Neutrophil (primary cell): Measurements from ENCODE around the gene ARHGAP6.

Experiments
- H3K27ac ChIP-seq: fragments of 200-600 bp; sonication (generic); 2 replicates; pipeline ENCODE4 v1.5.1; 2016; ENCODE audit warnings: mild to moderate bottlenecking, moderate library complexity
- H3K27me3 ChIP-seq: fragments of 200-600 bp; sonication (generic); 2 replicates; pipeline ENCODE4 v1.6.0; 2016; ENCODE audit warnings: mild to moderate bottlenecking
- H3K36me3 ChIP-seq: fragments of 200-600 bp; sonication (generic); 2 replicates; pipeline ENCODE4 v1.5.1; 2017
- H3K4me1 ChIP-seq, 2 experiments: fragments of 200-600 bp in 1 of 2; sonication (generic) in 1 of 2; 1 replicate in 1 of 2; 2 replicates in 1 of 2; pipeline versions ENCODE4 v1.5.1 to v1.6.1; 2013 to 2016; ENCODE audit warnings: low read depth in 1 of 2, low read length in 1 of 2, mild to moderate bottlenecking in 1 of 2, moderate library complexity in 1 of 2; ENCODE audit not compliant: control insufficient read depth in 1 of 2, insufficient read depth in 1 of 2
- H3K4me3 ChIP-seq, 2 experiments: fragments of 200-600 bp in 1 of 2; sonication (generic) in 1 of 2; 1 replicate in 1 of 2; 2 replicates in 1 of 2; pipeline ENCODE4 v1.5.1; 2013 to 2016; ENCODE audit warnings: low read depth in 1 of 2, low read length in 1 of 2, mild to moderate bottlenecking in 1 of 2, moderate library complexity in 1 of 2
- H3K9me3 ChIP-seq: fragments of 200-600 bp; sonication (generic); 2 replicates; pipeline ENCODE4 v1.5.1; 2016
- TF ChIP-seq, protein P1 (sequence below): fragments of 200-600 bp; sonication (generic); IDR thresholded peaks from 2 replicates; pipeline ENCODE4 v1.5.1; 2016; ENCODE audit warnings: antibody characterized with exemption

The ARHGAP6 gene

GRCh38 chrX:11672213-11672612 is 6.5 kb upstream of the ARHGAP6 start:
- peaks cover 15% of the 10 kb centered on the region for H3K27me3 ChIP-seq
- no peak overlapping the region for H3K27ac ChIP-seq
- TF ChIP-seq, protein P1, sequence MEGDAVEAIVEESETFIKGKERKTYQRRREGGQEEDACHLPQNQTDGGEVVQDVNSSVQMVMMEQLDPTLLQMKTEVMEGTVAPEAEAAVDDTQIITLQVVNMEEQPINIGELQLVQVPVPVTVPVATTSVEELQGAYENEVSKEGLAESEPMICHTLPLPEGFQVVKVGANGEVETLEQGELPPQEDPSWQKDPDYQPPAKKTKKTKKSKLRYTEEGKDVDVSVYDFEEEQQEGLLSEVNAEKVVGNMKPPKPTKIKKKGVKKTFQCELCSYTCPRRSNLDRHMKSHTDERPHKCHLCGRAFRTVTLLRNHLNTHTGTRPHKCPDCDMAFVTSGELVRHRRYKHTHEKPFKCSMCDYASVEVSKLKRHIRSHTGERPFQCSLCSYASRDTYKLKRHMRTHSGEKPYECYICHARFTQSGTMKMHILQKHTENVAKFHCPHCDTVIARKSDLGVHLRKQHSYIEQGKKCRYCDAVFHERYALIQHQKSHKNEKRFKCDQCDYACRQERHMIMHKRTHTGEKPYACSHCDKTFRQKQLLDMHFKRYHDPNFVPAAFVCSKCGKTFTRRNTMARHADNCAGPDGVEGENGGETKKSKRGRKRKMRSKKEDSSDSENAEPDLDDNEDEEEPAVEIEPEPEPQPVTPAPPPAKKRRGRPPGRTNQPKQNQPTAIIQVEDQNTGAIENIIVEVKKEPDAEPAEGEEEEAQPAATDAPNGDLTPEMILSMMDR = no peak

GRCh38 chrX:11670316-11670715 is 4.6 kb upstream of the ARHGAP6 start:
- TF ChIP-seq, protein P1 = no peak
- Histone ChIP-seq H3K27me3 (peaks cover 34% of the 10 kb centered on the region), H3K9me3 (no peaks in the 10 kb centered on the region), H3K27ac (no peak overlapping the region), H3K36me3 (no peaks in the 10 kb centered on the region), H3K4me3 (no peak overlapping the region), H3K4me1 (no peaks in the 10 kb centered on the region)

More at GRCh38 chrX:11672213-11672612, 6.5 kb upstream of the ARHGAP6 start:
- no peaks in the 10 kb centered on the region for H3K9me3 ChIP-seq
- no peaks in the 10 kb centered on the region for H3K4me1 ChIP-seq
- no peaks in the 10 kb centered on the region for H3K36me3 ChIP-seq
- H3K4me3 ChIP-seq = no peak overlapping the region

DNA sequence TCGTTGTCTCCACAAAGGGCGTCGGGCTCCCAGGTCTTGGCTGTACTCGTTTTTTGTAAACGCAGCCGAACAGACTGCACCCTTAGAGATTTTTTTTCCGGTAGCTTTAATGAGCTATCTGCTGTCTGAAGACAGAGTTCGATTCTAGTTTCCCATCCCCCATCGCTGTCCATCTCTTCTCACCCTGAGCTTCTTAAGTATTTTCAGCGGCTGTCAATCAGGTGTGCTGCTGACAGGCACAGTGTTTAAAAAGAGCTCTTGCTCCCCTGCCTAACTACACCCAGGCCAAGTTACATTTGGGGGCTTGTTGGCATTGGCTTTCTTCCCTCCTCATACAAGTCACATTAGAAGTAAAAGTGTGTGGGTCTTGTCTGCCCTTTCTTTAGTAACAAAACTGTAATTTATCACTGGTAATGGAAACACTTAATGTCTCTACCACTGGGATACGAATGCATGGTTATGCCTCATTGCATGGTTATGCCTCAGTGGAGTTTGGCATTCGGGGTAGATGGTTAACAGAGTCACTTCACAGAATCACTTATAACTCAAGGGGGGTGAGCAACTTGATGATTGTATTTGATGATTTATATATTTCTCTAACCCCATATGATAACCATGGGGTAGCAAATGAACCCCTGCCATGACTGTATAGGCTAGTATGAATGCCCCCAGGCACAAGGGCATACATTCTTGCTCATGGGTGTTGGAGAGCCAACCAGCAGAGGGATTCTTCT is 1.4 kb upstream of the ARHGAP6 start:
- TF ChIP-seq, protein P1 = no peak
- peaks cover 66% of the 10 kb centered on the region for H3K27me3 ChIP-seq
- no peak overlapping the region for H3K4me3 ChIP-seq
- H3K27ac ChIP-seq = no peak overlapping the region
- H3K36me3 ChIP-seq = no peaks in the 10 kb centered on the region
- no peaks in the 10 kb centered on the region for H3K4me1 ChIP-seq
- H3K9me3 ChIP-seq = no peaks in the 10 kb centered on the region

GRCh38 chrX:11666164-11666563 is 444 bp upstream of the ARHGAP6 start:
- no peaks in the 10 kb centered on the region for H3K9me3 ChIP-seq
- H3K4me1 ChIP-seq = no peaks in the 10 kb centered on the region
- TF ChIP-seq, protein P1 = no peak
- peaks cover 73% of the 10 kb centered on the region for H3K27me3 ChIP-seq
- H3K4me3 ChIP-seq = no peak overlapping the region
- no peaks in the 10 kb centered on the region for H3K36me3 ChIP-seq
- no peak overlapping the region for H3K27ac ChIP-seq

DNA sequence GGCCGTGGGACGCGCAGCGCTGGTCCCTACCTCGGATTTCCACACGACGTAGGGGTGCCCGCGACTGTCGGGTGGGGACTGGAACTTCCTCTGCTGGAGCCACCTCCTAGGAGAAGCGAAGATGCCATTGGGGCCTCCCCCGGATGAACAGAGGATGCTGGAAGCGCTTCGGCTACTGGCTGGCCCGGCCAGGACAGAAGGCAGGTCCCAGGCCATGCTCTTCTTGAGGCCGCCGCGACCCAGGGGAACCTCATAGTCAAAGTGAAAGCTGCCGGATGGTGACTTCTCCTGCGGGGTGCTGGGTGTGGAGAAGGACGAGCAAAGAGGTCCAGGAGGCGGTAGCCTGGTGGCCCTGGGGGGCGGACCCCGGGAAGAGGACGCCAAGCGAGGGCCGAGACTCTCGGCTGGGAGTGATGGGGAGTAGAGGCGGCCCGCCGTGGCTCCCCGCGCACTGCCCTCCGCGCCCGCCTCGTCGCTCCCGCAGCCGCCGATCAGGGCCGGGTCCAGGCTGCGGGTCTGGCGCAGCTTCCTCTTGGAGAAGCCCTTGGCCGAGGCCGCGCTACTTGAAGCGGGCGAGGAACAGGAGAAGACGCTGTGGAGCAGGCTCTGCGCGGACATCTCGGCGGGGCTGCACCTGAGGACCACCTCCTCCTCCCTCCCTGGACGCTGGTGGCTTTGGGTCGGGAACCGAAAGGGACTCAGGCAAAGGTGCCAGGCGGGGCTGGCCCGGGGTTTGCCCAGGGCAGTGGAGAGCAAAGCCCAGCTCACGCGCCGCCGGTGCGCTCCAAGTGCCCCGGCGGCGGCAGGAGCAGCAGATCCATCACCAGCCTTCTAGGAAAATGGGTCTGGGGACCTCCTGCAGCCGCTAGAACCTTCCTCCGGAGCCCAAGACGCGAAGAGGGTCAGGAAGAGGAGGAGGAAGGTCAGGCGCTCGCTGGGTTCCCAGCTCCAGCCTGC is 1.2 kb downstream of the ARHGAP6 start:
- Histone ChIP-seq H3K27me3 (peaks cover 73% of the 10 kb centered on the region), H3K4me1 (no peaks in the 10 kb centered on the region), H3K4me3 (no peak overlapping the region), H3K9me3 (no peaks in the 10 kb centered on the region), H3K27ac (no peak overlapping the region), H3K36me3 (no peaks in the 10 kb centered on the region)
- TF ChIP-seq, protein P1 = no peak
